Astrocyte of the spinal cord (primary cell): ENCODE data around the gene PLEKHA1.

Source experiments
- DNase-seq: peaks from one replicate; pipeline ENCODE4 v3.0.0; 2011; ENCODE audit warnings: low read depth, low spot score
- H3K4me3 ChIP-seq: 2 replicates; pipeline ENCODE4 v1.5.1; 2011; ENCODE audit warnings: low read depth, mild to moderate bottlenecking, low read length, moderate library complexity
- CTCF ChIP-seq: IDR thresholded peaks from 2 replicates; pipeline ENCODE4 v1.5.1; 2012; ENCODE audit warnings: low read depth, mild to moderate bottlenecking, low read length, inconsistent platforms
- in situ Hi-C: cut with HindIII; loops from 2 replicates; pipeline ENCODE4 v1.10.0; 2017; ENCODE audit warnings: low sequenced_read_pairs

Gene PLEKHA1

GRCh38 chr10:122463466-122464249, 89.2 kb downstream of the PLEKHA1 start:
- in situ Hi-C loops, result no loop called here
- peak overlapping the region; percentile 71 for H3K4me3 ChIP-seq
- TF ChIP-seq CTCF, result no peak
- no peak for DNase-seq

GRCh38 chr10:122464250-122464510, 89.7 kb downstream of the PLEKHA1 start:
- DNase-seq, result no peak
- in situ Hi-C loops, result no loop called here
- TF ChIP-seq CTCF, result no peak
- no peak overlapping the region for H3K4me3 ChIP-seq

- in situ Hi-C loops, result no loop called here
- no peak for DNase-seq
- no peak overlapping the region for H3K4me3 ChIP-seq
- no peak for TF ChIP-seq CTCF
Observed at GRCh38 chr10:122464586-122464985, 90.1 kb downstream of the PLEKHA1 start.

- TF ChIP-seq CTCF, result no peak
- in situ Hi-C loops, result no loop called here
- H3K4me3 ChIP-seq, result no peak overlapping the region
- no peak for DNase-seq
Observed at GRCh38 chr10:122465401-122466040, 91.0 kb downstream of the PLEKHA1 start.

- no peak for DNase-seq
- H3K4me3 ChIP-seq, result no peak overlapping the region
- in situ Hi-C loops, result no loop called here
- no peak for TF ChIP-seq CTCF
Observed at GRCh38 chr10:122466951-122467381, 92.5 kb downstream of the PLEKHA1 start.

GRCh38 chr10:122467701-122468100, 93.2 kb downstream of the PLEKHA1 start:
- DNase-seq, result no peak
- in situ Hi-C loops, result no loop called here
- TF ChIP-seq CTCF, result no peak
- no peak overlapping the region for H3K4me3 ChIP-seq
